Measurements from ENCODE around the gene KIF21B. TPM values are rescaled to one million over a fixed set of nuclear protein-coding genes. Genes with fewer than 3 reads are reported as not detected.

The KIF21B gene
- total and polyA plus RNA-seq, 9 of the 15 experiments (the other 6 are each of a cell fraction or from before 2014, with no cell fraction given): 0.46 to 13.4 (median 5.9) TPM

- WGBS (ENCODE audit: insufficient coverage, low coverage, missing lambda C conversion rate): 0% methylated on average over 4 of the region's 4 CpGs
These were observed 45.5 kb upstream of the KIF21B start for GRCh38 chr1:201068976-201069375.

More at GRCh38 chr1:201068976-201069375, 45.5 kb upstream of the KIF21B start:
- no peaks in the 10 kb centered on the region for H3K79me2 ChIP-seq (ENCODE audit: control insufficient read depth, insufficient read depth, low read length)
- H3K27ac ChIP-seq (ENCODE audit: extremely low read depth, low read depth, low read length): no peak overlapping the region
- in situ Hi-C loops (cut with MboI): no loop called here
- no peak overlapping the region for H3K9ac ChIP-seq (ENCODE audit: insufficient read depth in 1 of 2, low read depth in 2 of 2, low read length in 2 of 2)
- DNase-seq (ENCODE audit: extremely low read depth in 1 of 4, low spot score in 3 of 4) (no peak), FAIRE-seq (no peak), ATAC-seq (no peak)
- H3K4me3 ChIP-seq: no peak overlapping the region
- peaks cover 75 to 84% of the 10 kb centered on the region in 2 experiments for H3K27me3 ChIP-seq (ENCODE audit: control insufficient read depth in 2 of 2, insufficient read depth in 2 of 2, low read length in 2 of 2)
- no peak overlapping the region for H2AFZ ChIP-seq (ENCODE audit: low read depth, low read length)
- H3K4me1 ChIP-seq (replicated peaks in 1 of 2; ENCODE audit: control insufficient read depth in 2 of 2, insufficient read depth in 2 of 2, low read length in 2 of 2): no peaks in the 10 kb centered on the region
- TF ChIP-seq NCOA2 (IDR thresholded peaks at IDR 0.05; ENCODE audit: partially characterized antibody in 2 of 2) (no peak), SMAD3 (CRISPR knock-in tag; conservative IDR thresholded peaks at IDR 0.05) (no peak), MEIS2 (IDR thresholded peaks at IDR 0.05; ENCODE audit: partially characterized antibody) (no peak), EGR1 (conservative IDR thresholded peaks at IDR 0.05) (no peak), USF1 (CRISPR knock-in tag; IDR thresholded peaks at IDR 0.05) (no peak), MAFF (IDR thresholded peaks at IDR 0.05; ENCODE audit: low read length) (no peak), CBX3 (IDR thresholded peaks at IDR 0.05; ENCODE audit: borderline replicate concordance in 1 of 2, low read length in 2 of 2) (no peak), PHF8 (IDR thresholded peaks at IDR 0.05; ENCODE audit: borderline replicate concordance, low read length) (no peak), ZNF232 (CRISPR knock-in tag; IDR thresholded peaks at IDR 0.05) (no peak), ZNF280A (IDR thresholded peaks at IDR 0.05; ENCODE audit: low read depth, partially characterized antibody) (no peak)
- no peaks in the 10 kb centered on the region for H3K36me3 ChIP-seq (ENCODE audit: control insufficient read depth, insufficient read depth, low read length)
- H3K9me3 ChIP-seq (replicated peaks; ENCODE audit: control insufficient read depth, insufficient read depth, low read depth, low read length): no peaks in the 10 kb centered on the region
- peaks cover 4% of the 10 kb centered on the region for H3K9me1 ChIP-seq (ENCODE audit: control insufficient read depth, insufficient read depth, low read length)
- ChIA-PET CTCF (ENCODE audit: low intra/inter-chr PET ratio) (no interaction called here), POLR2A (interaction anchor here (0.7 to 0.8 kb wide), 2 partner anchors 117 to 261 kb away, joined by 3 to 4 read pairs; no protein-coding TSS in a partner anchor)
- peaks cover 28% of the 10 kb centered on the region for H4K20me1 ChIP-seq (replicated peaks; ENCODE audit: control insufficient read depth, insufficient read depth, low read length)
- BruUV-seq (replicated peaks): no TSS peak
- intact Hi-C loops (cut with micrococcal nuclease): no loop called here
- no peak overlapping the region for H3K4me2 ChIP-seq (ENCODE audit: insufficient read depth, low read length)
